Suprapubic skin (tissue), 4 donors: ENCODE measurements around the gene SESN1. TPM values are rescaled to one million over a fixed set of nuclear protein-coding genes. Genes with fewer than 3 reads are reported as not detected.

Source experiments
- DNase-seq, 2 donors: peaks; one replicate each; pipeline ENCODE4 v3.0.0-alpha.2; 2019; ENCODE audit warnings: low spot score in 2 of 2
- H3K27ac ChIP-seq: fragments of 200-600 bp; sonication (generic); one replicate; pipeline ENCODE4 v1.5.1; 2019
- H3K27me3 ChIP-seq: fragments of 200-600 bp; sonication (generic); one replicate; pipeline ENCODE4 v1.5.1; 2019
- H3K36me3 ChIP-seq: fragments of 200-600 bp; sonication (generic); one replicate; pipeline ENCODE4 v1.5.1; 2019
- H3K4me1 ChIP-seq: fragments of 200-600 bp; sonication (generic); one replicate; pipeline ENCODE4 v1.5.1; 2019
- H3K4me3 ChIP-seq: fragments of 200-600 bp; sonication (generic); one replicate; pipeline ENCODE4 v1.5.1; 2019; ENCODE audit warnings: mild to moderate bottlenecking
- H3K9me3 ChIP-seq: fragments of 200-600 bp; sonication (generic); one replicate; pipeline ENCODE4 v1.5.1; 2019
- EP300 ChIP-seq: sonication (generic); formaldehyde crosslinking; IDR thresholded peaks from one replicate; pipeline ENCODE4 v1.6.1; 2017; ENCODE audit warnings: antibody characterized with exemption
- POLR2A ChIP-seq, 2 donors: fragments of 450-650 bp; IDR thresholded peaks; one replicate each; pipeline ENCODE4 v1.6.1; 2017; ENCODE audit warnings: antibody characterized with exemption in 2 of 2, mild to moderate bottlenecking in 2 of 2, moderate library complexity in 2 of 2
- POLR2AphosphoS5 ChIP-seq, 3 donors: sonication (generic); formaldehyde crosslinking; IDR thresholded peaks; one replicate each; pipeline ENCODE4 v1.6.1; 2017; ENCODE audit warnings: antibody characterized with exemption in 3 of 3
- WGBS: methylation state at CpG from one replicate; pipeline ENCODE4 v1.1.5; 2018; 5-methylcytosine and 5-hydroxymethylcytosine counted together
- total RNA-seq, 4 donors: library from RNA; depleted of rRNA; stranded (reverse); fragments of >200 nt; gene quantifications; one replicate each; pipeline ENCODE4 v1.1.0, GENCODE V29; 2016
- TF ChIP-seq, protein P1 (sequence below), 2 donors: fragments of 200-600 bp in 1 of 2; fragments of 450-650 bp in 1 of 2; sonication (generic) in 1 of 2; IDR thresholded peaks; one replicate each; pipeline ENCODE4 v1.5.1; 2016 to 2019; ENCODE audit warnings: antibody characterized with exemption in 2 of 2, mild to moderate bottlenecking in 1 of 2, moderate library complexity in 1 of 2

SESN1 gene
- total RNA-seq, 4 donors from 2014 or later, result 70.7 to 207 (median 86.7) TPM

DNA sequence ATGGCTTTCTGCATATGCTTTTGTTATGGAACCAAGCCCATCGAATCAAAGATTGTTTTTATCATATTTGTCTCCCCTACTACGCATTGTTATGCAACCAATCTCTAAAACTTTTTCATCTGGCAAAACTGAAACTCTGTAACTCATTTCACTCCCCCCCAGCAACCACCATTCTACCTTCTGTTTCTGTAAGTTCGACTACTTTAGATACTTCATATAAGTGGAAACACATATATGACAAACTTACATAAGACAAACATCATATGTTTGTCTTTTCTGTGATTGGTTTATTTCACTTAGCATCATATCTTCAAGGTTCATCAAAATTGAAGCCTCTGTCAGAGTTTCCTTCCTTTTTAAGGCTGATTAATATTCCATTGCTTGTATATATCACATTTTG is 35.4 kb upstream of the SESN1 start:
- H3K36me3 ChIP-seq, result no peaks in the 10 kb centered on the region
- H3K27ac ChIP-seq, result no peak overlapping the region
- H3K9me3 ChIP-seq, result no peaks in the 10 kb centered on the region
- no peaks in the 10 kb centered on the region for H3K27me3 ChIP-seq
- TF ChIP-seq EP300 (no peak), POLR2A (IDR thresholded peaks at IDR 0.05) (no peak), POLR2AphosphoS5 (IDR thresholded peaks at IDR 0.05) (no peak)
- TF ChIP-seq, protein P1, sequence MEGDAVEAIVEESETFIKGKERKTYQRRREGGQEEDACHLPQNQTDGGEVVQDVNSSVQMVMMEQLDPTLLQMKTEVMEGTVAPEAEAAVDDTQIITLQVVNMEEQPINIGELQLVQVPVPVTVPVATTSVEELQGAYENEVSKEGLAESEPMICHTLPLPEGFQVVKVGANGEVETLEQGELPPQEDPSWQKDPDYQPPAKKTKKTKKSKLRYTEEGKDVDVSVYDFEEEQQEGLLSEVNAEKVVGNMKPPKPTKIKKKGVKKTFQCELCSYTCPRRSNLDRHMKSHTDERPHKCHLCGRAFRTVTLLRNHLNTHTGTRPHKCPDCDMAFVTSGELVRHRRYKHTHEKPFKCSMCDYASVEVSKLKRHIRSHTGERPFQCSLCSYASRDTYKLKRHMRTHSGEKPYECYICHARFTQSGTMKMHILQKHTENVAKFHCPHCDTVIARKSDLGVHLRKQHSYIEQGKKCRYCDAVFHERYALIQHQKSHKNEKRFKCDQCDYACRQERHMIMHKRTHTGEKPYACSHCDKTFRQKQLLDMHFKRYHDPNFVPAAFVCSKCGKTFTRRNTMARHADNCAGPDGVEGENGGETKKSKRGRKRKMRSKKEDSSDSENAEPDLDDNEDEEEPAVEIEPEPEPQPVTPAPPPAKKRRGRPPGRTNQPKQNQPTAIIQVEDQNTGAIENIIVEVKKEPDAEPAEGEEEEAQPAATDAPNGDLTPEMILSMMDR (IDR thresholded peaks at IDR 0.05), result no peak
- no peak for DNase-seq
- no peaks in the 10 kb centered on the region for H3K4me1 ChIP-seq
- 85% methylated on average over 3 of the region's 3 CpGs for WGBS
- H3K4me3 ChIP-seq, result no peak overlapping the region

DNA sequence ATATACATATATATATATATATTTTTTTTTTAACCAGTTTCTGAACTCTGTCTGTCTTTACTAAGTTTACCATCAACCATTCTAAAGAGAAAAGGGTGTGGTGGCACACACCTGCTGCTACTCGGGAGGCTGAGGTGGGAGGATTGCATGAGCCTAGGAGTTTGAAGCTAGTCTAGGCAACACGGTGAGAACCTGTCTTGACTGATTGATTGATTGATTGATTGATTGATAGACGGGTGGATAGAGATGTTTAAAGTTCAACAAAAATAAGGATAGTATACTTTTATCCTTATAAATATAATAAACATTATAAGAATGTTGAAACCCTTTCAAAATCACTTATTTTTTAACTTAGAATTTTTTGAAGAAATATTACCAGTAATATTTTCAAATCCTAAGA is 30.9 kb upstream of the SESN1 start:
- Histone ChIP-seq H3K4me1 (peaks cover 11% of the 10 kb centered on the region), H3K27ac (no peak overlapping the region), H3K9me3 (no peaks in the 10 kb centered on the region), H3K4me3 (no peak overlapping the region), H3K36me3 (no peaks in the 10 kb centered on the region), H3K27me3 (no peaks in the 10 kb centered on the region)
- WGBS, result 77% methylated on average over 3 of the region's 3 CpGs
- no peak for DNase-seq
- TF ChIP-seq, protein P1 (IDR thresholded peaks at IDR 0.05), result no peak

DNA sequence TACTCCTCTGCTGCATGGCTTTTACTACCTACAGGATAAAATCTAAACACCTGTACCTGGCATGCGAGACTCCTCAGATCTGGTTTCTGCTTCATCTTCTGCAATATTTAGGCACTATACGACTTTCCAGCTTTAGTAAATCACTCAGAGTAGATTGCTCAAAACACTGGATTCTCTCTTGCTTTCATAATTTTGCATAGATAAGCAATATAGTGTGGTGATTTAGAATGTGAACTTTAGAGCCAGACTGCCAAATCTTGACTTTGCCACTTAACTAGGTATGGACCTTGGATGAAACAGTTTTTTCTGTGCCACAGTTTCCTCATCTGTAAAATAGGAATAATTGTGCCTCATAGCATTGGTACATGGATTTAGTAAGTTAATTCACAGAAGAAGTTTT is 29.6 kb upstream of the SESN1 start:
- TF ChIP-seq POLR2A (IDR thresholded peaks at IDR 0.05) (no peak), EP300 (no peak), POLR2AphosphoS5 (IDR thresholded peaks at IDR 0.05) (no peak)
- TF ChIP-seq, protein P1 (IDR thresholded peaks at IDR 0.05), result no peak
- H3K9me3 ChIP-seq, result no peaks in the 10 kb centered on the region
- no peak overlapping the region for H3K4me3 ChIP-seq
- no peaks in the 10 kb centered on the region for H3K27me3 ChIP-seq
- H3K36me3 ChIP-seq, result no peaks in the 10 kb centered on the region
- DNase-seq, result no peak
- H3K27ac ChIP-seq, result no peak overlapping the region
- 93% methylated on average over 2 of the region's 2 CpGs for WGBS
- peaks cover 18% of the 10 kb centered on the region for H3K4me1 ChIP-seq

DNA sequence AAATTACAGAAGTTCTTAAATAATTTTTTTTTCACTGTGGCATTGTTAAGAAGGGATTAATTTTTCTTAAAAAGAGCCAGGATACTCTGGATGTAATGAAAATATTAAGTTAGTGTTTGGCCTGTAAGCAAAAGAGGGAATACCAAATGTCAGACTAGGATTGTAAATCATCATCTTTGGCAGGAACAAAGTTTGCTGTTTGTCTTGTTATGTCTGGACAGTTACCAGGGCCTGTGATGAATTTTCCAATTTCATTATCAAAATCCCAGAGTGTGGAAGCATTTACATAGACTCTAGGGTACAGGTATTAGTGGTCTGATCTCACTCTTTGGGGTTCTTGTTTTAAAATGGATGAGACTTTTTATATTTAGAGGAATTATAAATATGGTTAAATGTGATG is 26.8 kb upstream of the SESN1 start:
- TF ChIP-seq EP300, result no peak
- TF ChIP-seq, protein P1 (IDR thresholded peaks at IDR 0.05), result no peak
- TF ChIP-seq POLR2A (IDR thresholded peaks at IDR 0.05), result no peak
- no peak for TF ChIP-seq POLR2AphosphoS5 (IDR thresholded peaks at IDR 0.05)
- no peak overlapping the region for H3K4me3 ChIP-seq
- H3K27ac ChIP-seq, result no peak overlapping the region
- no peak for DNase-seq
- no peaks in the 10 kb centered on the region for H3K9me3 ChIP-seq
- H3K27me3 ChIP-seq, result no peaks in the 10 kb centered on the region
- peaks cover 40% of the 10 kb centered on the region for H3K4me1 ChIP-seq
- no peaks in the 10 kb centered on the region for H3K36me3 ChIP-seq

DNA sequence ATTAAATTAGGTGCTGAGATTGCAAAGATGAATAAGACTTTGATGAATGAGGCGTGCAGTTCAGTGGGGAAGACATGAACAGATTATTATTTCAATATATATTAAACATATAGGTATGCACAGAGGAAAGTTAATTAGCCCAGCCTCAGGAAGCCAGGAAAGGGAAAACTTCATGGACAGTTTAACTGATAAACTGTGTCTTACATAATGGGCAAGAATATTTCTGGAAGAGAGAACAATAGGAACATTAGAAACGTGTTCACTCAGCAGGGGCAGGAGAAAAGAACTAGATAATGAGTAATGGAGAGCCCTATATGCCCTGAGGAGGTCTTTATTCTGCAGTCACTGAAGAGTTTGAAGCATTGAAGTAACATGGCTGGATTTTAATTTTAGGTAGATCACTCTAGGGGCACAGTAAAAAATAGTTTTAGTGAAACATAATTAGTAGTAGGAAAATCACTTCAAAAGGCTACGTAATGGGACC is 24.3 kb upstream of the SESN1 start:
- Histone ChIP-seq H3K27ac (no peak overlapping the region), H3K9me3 (no peaks in the 10 kb centered on the region), H3K27me3 (no peaks in the 10 kb centered on the region), H3K4me1 (peaks cover 40% of the 10 kb centered on the region), H3K4me3 (no peak overlapping the region), H3K36me3 (no peaks in the 10 kb centered on the region)
- DNase-seq, result no peak
- TF ChIP-seq POLR2AphosphoS5 (IDR thresholded peaks at IDR 0.05), result no peak
- TF ChIP-seq POLR2A (IDR thresholded peaks at IDR 0.05), result no peak
- no peak for TF ChIP-seq EP300
- TF ChIP-seq, protein P1 (IDR thresholded peaks at IDR 0.05), result no peak
- WGBS, result 76% methylated on average over 3 of the region's 3 CpGs
